Activated T-helper 2 cell treated with anti-CD3 and anti-CD28 coated beads, Interferon-gamma antibody, Interleukin-2, Interleukin-4, amounts not matched to agents 10 μg/mL and 5 μg/mL and 100 μg/mL, durations not matched to agents 14 hours and 24 hours and 36 hours (primary cell): Measurements from ENCODE around the gene NPIPB6. TPM values are rescaled to one million over a fixed set of nuclear protein-coding genes. Genes with fewer than 3 reads are reported as not detected.

ENCODE experiments used
- total RNA-seq: library from RNA; stranded (reverse); gene quantifications from 2 replicates; pipeline ENCODE4 v1.2.3, GENCODE V29; 2022

NPIPB6 gene
- total RNA-seq, 1 donor from 2014 or later = 2.6 TPM

Other genes starting within 250 kb of the NPIPB6 start
- gene XPO6, start 151.5 kb downstream of the NPIPB6 start, total RNA-seq = 227 and 230 TPM in 2 replicates
- gene SBK1, start 71.0 kb downstream of the NPIPB6 start, total RNA-seq = 1.3 and 1.4 TPM in 2 replicates
- 169 and 197 TPM in 2 replicates for gene EIF3CL, start 40.3 kb upstream of the NPIPB6 start, total RNA-seq
- not detected in 2 replicates for gene NPIPB7, start 108.8 kb upstream of the NPIPB6 start, total RNA-seq
- gene CLN3, start 128.6 kb upstream of the NPIPB6 start, total RNA-seq = 26.5 and 30.1 TPM in 2 replicates
- gene APOBR, start 131.1 kb upstream of the NPIPB6 start, total RNA-seq = 7.7 and 7.8 TPM in 2 replicates
- not detected in 2 replicates for gene IL27, start 143.3 kb upstream of the NPIPB6 start, total RNA-seq
- gene NUPR1, start 175.5 kb upstream of the NPIPB6 start, total RNA-seq = not detected in 2 replicates
- 33.0 and 38.0 TPM in 2 replicates for gene SGF29, start 190.4 kb upstream of the NPIPB6 start, total RNA-seq
- gene SULT1A2, start 233.5 kb upstream of the NPIPB6 start, total RNA-seq = 0.32 and 0.39 TPM in 2 replicates
- 9.8 and 9.9 TPM in 2 replicates for gene SULT1A1, start 246.5 kb upstream of the NPIPB6 start, total RNA-seq